IMR-90 (cell line): Measurements from ENCODE around the gene APOBEC3H.

ENCODE experiments used
- BHLHE40 ChIP-seq: fragments of 150-350 bp; IDR thresholded peaks from 2 replicates; pipeline ENCODE4 v1.6.1; 2016; ENCODE audit warnings: mild to moderate bottlenecking, low read depth, low read length
- CTCF ChIP-seq: conservative IDR thresholded peaks from 2 replicates; pipeline ENCODE4 v1.5.1; 2012; ENCODE audit warnings: mild to moderate bottlenecking, low read depth, low read length, improper control_type of control experiment
- FOS ChIP-seq: fragments of 150-350 bp; IDR thresholded peaks from 2 replicates; pipeline ENCODE4 v1.6.1; 2016; ENCODE audit warnings: low read depth, low read length
- MAZ ChIP-seq: IDR thresholded peaks from 2 replicates; pipeline ENCODE4 v1.6.1; 2012; ENCODE audit warnings: low read depth, mild to moderate bottlenecking, low read length, improper control_type of control experiment, moderate library complexity, borderline replicate concordance
- MXI1 ChIP-seq: IDR thresholded peaks from 2 replicates; pipeline ENCODE4 v1.6.1; 2012; ENCODE audit warnings: low read depth, mild to moderate bottlenecking, low read length, moderate library complexity, borderline replicate concordance
- POLR2A ChIP-seq: IDR thresholded peaks from 2 replicates; pipeline ENCODE4 v1.6.1; 2012; ENCODE audit warnings: mild to moderate bottlenecking, low read depth, low read length
- RCOR1 ChIP-seq: IDR thresholded peaks from 2 replicates; pipeline ENCODE4 v1.6.1; 2012; ENCODE audit warnings: mild to moderate bottlenecking, low read length, improper control_type of control experiment; ENCODE audit not compliant: insufficient replicate concordance
- RFX5 ChIP-seq: IDR thresholded peaks from 2 replicates; pipeline ENCODE4 v1.8.0; 2012; ENCODE audit warnings: low read depth, mild to moderate bottlenecking, low read length, moderate library complexity

GRCh38 chr22:39088685-39089032 lies 8.4 kb upstream of the APOBEC3H start:
- TF ChIP-seq CTCF (no peak), RCOR1 (no peak), POLR2A (no peak), FOS (no peak), RFX5 (no peak), BHLHE40 (no peak), MXI1 (no peak), MAZ (no peak)
